Left lung (tissue), 10 donors: ENCODE data around the gene NXN. TPM values are rescaled to one million over a fixed set of nuclear protein-coding genes. Genes with fewer than 3 reads are reported as not detected.

ENCODE experiments used
- ATAC-seq: fragments of 200-7000 bp; cut with Tn5 transposase; one replicate; pipeline ENCODE4 v1.9.1; 2020; ENCODE audit warnings: moderate library complexity
- DNase-seq, 4 donors: peaks; one replicate each; pipeline ENCODE4 v3.0.0-alpha.2; 2013 to 2020
- H3K27ac ChIP-seq, 2 donors: fragments of 200-600 bp; sonication (generic) in 1 of 2; one replicate each; pipeline versions ENCODE4 v1.5.0 to v1.8.0; 2020 to 2021
- H3K27me3 ChIP-seq, 2 donors: fragments of 200-600 bp; sonication (generic) in 1 of 2; one replicate each; pipeline versions ENCODE4 v1.5.0 to v1.8.0; 2020 to 2021
- H3K36me3 ChIP-seq, 2 donors: fragments of 200-600 bp; sonication (generic) in 1 of 2; one replicate each; pipeline versions ENCODE4 v1.5.0 to v1.8.0; 2020 to 2021
- H3K4me1 ChIP-seq, 2 donors: fragments of 200-600 bp; one replicate each; pipeline ENCODE4 v1.8.0; 2021
- H3K4me3 ChIP-seq, 2 donors: fragments of 200-600 bp; sonication (generic) in 1 of 2; one replicate each; pipeline versions ENCODE4 v1.5.0 to v1.8.0; 2020 to 2021; ENCODE audit warnings: mild to moderate bottlenecking in 1 of 2
- H3K9me3 ChIP-seq, 2 donors: fragments of 200-600 bp; sonication (generic) in 1 of 2; one replicate each; pipeline versions ENCODE4 v1.5.0 to v1.8.0; 2020 to 2021
- CTCF ChIP-seq, 2 donors: fragments of 200-600 bp; sonication (generic) in 1 of 2; IDR thresholded peaks; one replicate each; pipeline versions ENCODE4 v1.5.0 to v1.8.0; 2021; ENCODE audit warnings: antibody characterized with exemption in 2 of 2
- intact Hi-C, 2 donors: fragments of 100-400 bp; cut with DNase I; formaldehyde crosslinking; loops; one replicate each; pipeline versions ENCODE4 v1.11.2 to v1.14.2; 2022
- polyA plus RNA-seq, 6 donors: library from polyadenylated mRNA; unstranded; fragments of 120-200 nt; gene quantifications; one replicate each; pipeline ENCODE4 v1.2.1, GENCODE V29; 2013; ENCODE audit not compliant: insufficient read length in 6 of 6
- total RNA-seq, 2 donors: library from RNA; stranded (reverse); fragmentation: NEBNext Ultra II Directional; extraction: Animal tissue kit (Norgen Biotek cat#: 25700); gene quantifications; one replicate each; pipeline ENCODE4 v1.2.1, GENCODE V29; 2021
- donor health status: DM: no; HTN: yes; CAD: no.
- donor health status: DM: no; HTN: no; CAD: no.

NXN gene
- total and polyA plus RNA-seq, 8 donors: 33.8 to 59.1 (median 55.1) TPM

- no peak for DNase-seq
- Histone ChIP-seq H3K27me3 (no peaks in the 10 kb centered on the region), H3K4me1 (peaks cover 14 to 42% of the 10 kb centered on the region in 2 donors), H3K27ac (peak overlapping the region; percentile 41 to 53), H3K36me3 (peaks cover 0 to 98% of the 10 kb centered on the region in 2 donors), H3K4me3 (no peak overlapping the region), H3K9me3 (no peaks in the 10 kb centered on the region)
- TF ChIP-seq CTCF (IDR thresholded peaks at IDR 0.05): no peak
- intact Hi-C loops: no loop called here
- no peak for ATAC-seq
These were observed 27.9 kb upstream of the NXN start for GRCh38 chr17:1007310-1008007.

GRCh38 chr17:1006054-1006453 is 26.5 kb upstream of the NXN start:
- ATAC-seq (no peak), DNase-seq (no peak)
- H3K36me3 ChIP-seq: peaks cover 0 to 98% of the 10 kb centered on the region in 2 donors
- no peak for TF ChIP-seq CTCF (IDR thresholded peaks at IDR 0.05)
- H3K27me3 ChIP-seq: no peaks in the 10 kb centered on the region
- H3K27ac ChIP-seq: peak overlapping the region; percentile 63 to 69
- peaks cover 22 to 56% of the 10 kb centered on the region in 2 donors for H3K4me1 ChIP-seq
- no peaks in the 10 kb centered on the region for H3K9me3 ChIP-seq
- intact Hi-C loops: no loop called here
- no peak overlapping the region for H3K4me3 ChIP-seq

- Histone ChIP-seq H3K4me3 (no peak overlapping the region), H3K36me3 (peaks cover 0 to 98% of the 10 kb centered on the region in 2 donors), H3K27me3 (no peaks in the 10 kb centered on the region), H3K27ac (peak overlapping the region; percentile 63 to 69), H3K4me1 (peaks cover 22 to 61% of the 10 kb centered on the region in 2 donors), H3K9me3 (no peaks in the 10 kb centered on the region)
- ATAC-seq (peak; percentile 13), DNase-seq (peak in 2 of 4 donors; percentile 63 to 81)
- intact Hi-C loops: no loop called here
- TF ChIP-seq CTCF (IDR thresholded peaks at IDR 0.05): no peak
These were observed 25.9 kb upstream of the NXN start for GRCh38 chr17:1005361-1005946.

GRCh38 chr17:1004769-1005295 is 25.3 kb upstream of the NXN start:
- H3K9me3 ChIP-seq: no peaks in the 10 kb centered on the region
- peak overlapping the region; percentile 33 to 69 for H3K27ac ChIP-seq
- DNase-seq (no peak), ATAC-seq (no peak)
- intact Hi-C loops: no loop called here
- no peaks in the 10 kb centered on the region for H3K27me3 ChIP-seq
- no peak overlapping the region for H3K4me3 ChIP-seq
- H3K4me1 ChIP-seq: peaks cover 22 to 62% of the 10 kb centered on the region in 2 donors
- H3K36me3 ChIP-seq: peaks cover 0 to 98% of the 10 kb centered on the region in 2 donors
- no peak for TF ChIP-seq CTCF (IDR thresholded peaks at IDR 0.05)
